PC-9 (cell line): ENCODE data around the gene CCSAP. TPM values are rescaled to one million over a fixed set of nuclear protein-coding genes. Genes with fewer than 3 reads are reported as not detected.

ENCODE experiments used
- BruUV-seq: library from RNA; stranded (reverse); fragments of 400-500 nt; replicated peaks from 2 replicates; lab custom pipeline; 2021; lab: Mats Ljungman, UMichigan
- CTCF ChIA-PET: fragments of 300-600 bp; sonication (Branson Sonifier 250); formaldehyde crosslinking; loops from one replicate; lab custom pipeline; 2022; ENCODE audit warnings: antibody characterized with exemption; lab: Charles Lee
- POLR2A ChIA-PET: fragments of 300-600 bp; sonication (Branson Sonifier 250); formaldehyde crosslinking; loops from one replicate; lab custom pipeline; 2022; ENCODE audit warnings: antibody characterized with exemption; ENCODE audit not compliant: unreplicated experiment; lab: Charles Lee
- DNase-seq, 2 experiments: peaks; one replicate each; pipeline versions ENCODE4 v3.0.0 to v3.0.0-alpha.2; 2015 to 2022; ENCODE audit warnings: mixed read lengths in 1 of 2
- H2AFZ ChIP-seq: fragments of 200-600 bp; sonication (generic); 2 replicates; pipeline ENCODE4 v1.8.1; 2017; ENCODE audit warnings: antibody characterized with exemption
- H3F3A ChIP-seq: fragments of 200-600 bp; sonication (generic); 2 replicates; pipeline ENCODE4 v1.8.1; 2017; ENCODE audit warnings: antibody characterized with exemption, mild to moderate bottlenecking, low read depth; ENCODE audit not compliant: insufficient read depth
- H3K27ac ChIP-seq: fragments of 200-600 bp; sonication (generic); 2 replicates; pipeline ENCODE4 v1.6.1; 2016; ENCODE audit warnings: mixed run types
- H3K27me3 ChIP-seq: fragments of 200-600 bp; sonication (generic); 2 replicates; pipeline ENCODE4 v1.6.1; 2016; ENCODE audit warnings: low read depth, mixed run types; ENCODE audit not compliant: insufficient read depth
- H3K36me3 ChIP-seq: fragments of 200-600 bp; sonication (generic); 2 replicates; pipeline ENCODE4 v1.6.1; 2016; ENCODE audit warnings: low read depth, mixed run types
- H3K4me1 ChIP-seq: fragments of 200-600 bp; sonication (generic); replicated peaks from 2 replicates; pipeline ENCODE4 v1.6.1; 2016; ENCODE audit warnings: mixed run types; ENCODE audit not compliant: insufficient read depth
- H3K4me2 ChIP-seq: fragments of 200-600 bp; sonication (generic); 2 replicates; pipeline ENCODE4 v1.6.1; 2017; ENCODE audit warnings: mixed run types
- H3K4me3 ChIP-seq: fragments of 200-600 bp; sonication (generic); 2 replicates; pipeline ENCODE4 v1.6.1; 2016; ENCODE audit warnings: mixed run types
- H3K79me2 ChIP-seq: fragments of 200-600 bp; sonication (generic); 2 replicates; pipeline ENCODE4 v1.6.1; 2017; ENCODE audit warnings: low read depth, mixed run types
- H3K9me2 ChIP-seq: fragments of 200-600 bp; sonication (generic); 2 replicates; pipeline ENCODE4 v1.8.1; 2017; ENCODE audit warnings: mild to moderate bottlenecking; ENCODE audit not compliant: insufficient read depth
- H3K9me3 ChIP-seq: fragments of 200-600 bp; sonication (generic); 2 replicates; pipeline ENCODE4 v1.8.1; 2016; ENCODE audit warnings: low read depth; ENCODE audit not compliant: insufficient read depth
- H4K20me1 ChIP-seq: fragments of 200-600 bp; sonication (generic); 2 replicates; pipeline ENCODE4 v1.8.1; 2017; ENCODE audit not compliant: insufficient read depth
- EZH2 ChIP-seq: fragments of 200-600 bp; sonication (generic); IDR thresholded peaks from 2 replicates; pipeline ENCODE4 v1.8.0; 2017; ENCODE audit warnings: antibody characterized with exemption, low read depth
- intact Hi-C: fragments of 100-400 bp; cut with micrococcal nuclease; formaldehyde crosslinking; loops from one replicate; pipeline ENCODE4 v1.10.0; 2022; ENCODE audit not compliant: unreplicated experiment
- total RNA-seq: library from RNA; stranded (reverse); gene quantifications from 2 replicates; pipeline ENCODE4 v1.2.3, GENCODE V29; 2021
- TF ChIP-seq, protein P1 (sequence below): fragments of 200-600 bp; sonication (generic); conservative IDR thresholded peaks from 2 replicates; pipeline ENCODE4 v1.6.1; 2017; ENCODE audit warnings: mixed run types, antibody characterized with exemption, mild to moderate bottlenecking, moderate library complexity

CCSAP gene
- total RNA-seq, 1 experiment from 2014 or later: 6.7 TPM

DNA sequence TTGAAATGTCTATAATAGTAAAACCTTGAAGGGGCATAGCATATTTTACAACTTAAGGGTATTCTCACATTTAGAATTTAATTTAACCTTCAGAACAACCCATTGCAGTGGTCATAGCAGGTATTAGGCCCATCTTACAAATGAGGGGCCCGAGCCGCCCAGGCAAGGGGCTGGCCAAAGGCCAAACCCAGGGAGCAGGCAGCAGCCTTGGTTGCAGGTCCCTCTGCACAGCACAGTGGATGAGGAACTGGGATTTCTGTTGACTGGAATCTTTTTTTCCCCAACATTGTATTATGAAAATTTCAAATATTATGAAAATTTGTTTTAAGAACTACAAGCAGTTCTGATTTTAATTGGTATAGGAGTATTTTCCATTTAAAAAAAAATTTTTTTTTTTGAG lies 33.2 kb downstream of the CCSAP start:
- H4K20me1 ChIP-seq: no peaks in the 10 kb centered on the region
- no peak overlapping the region for H2AFZ ChIP-seq
- H3F3A ChIP-seq: no peaks in the 10 kb centered on the region
- H3K9me2 ChIP-seq: no peaks in the 10 kb centered on the region
- CTCF ChIA-PET: no interaction called here
- DNase-seq: no peak
- BruUV-seq: no TSS peak
- no peak for TF ChIP-seq EZH2
- TF ChIP-seq, protein P1, sequence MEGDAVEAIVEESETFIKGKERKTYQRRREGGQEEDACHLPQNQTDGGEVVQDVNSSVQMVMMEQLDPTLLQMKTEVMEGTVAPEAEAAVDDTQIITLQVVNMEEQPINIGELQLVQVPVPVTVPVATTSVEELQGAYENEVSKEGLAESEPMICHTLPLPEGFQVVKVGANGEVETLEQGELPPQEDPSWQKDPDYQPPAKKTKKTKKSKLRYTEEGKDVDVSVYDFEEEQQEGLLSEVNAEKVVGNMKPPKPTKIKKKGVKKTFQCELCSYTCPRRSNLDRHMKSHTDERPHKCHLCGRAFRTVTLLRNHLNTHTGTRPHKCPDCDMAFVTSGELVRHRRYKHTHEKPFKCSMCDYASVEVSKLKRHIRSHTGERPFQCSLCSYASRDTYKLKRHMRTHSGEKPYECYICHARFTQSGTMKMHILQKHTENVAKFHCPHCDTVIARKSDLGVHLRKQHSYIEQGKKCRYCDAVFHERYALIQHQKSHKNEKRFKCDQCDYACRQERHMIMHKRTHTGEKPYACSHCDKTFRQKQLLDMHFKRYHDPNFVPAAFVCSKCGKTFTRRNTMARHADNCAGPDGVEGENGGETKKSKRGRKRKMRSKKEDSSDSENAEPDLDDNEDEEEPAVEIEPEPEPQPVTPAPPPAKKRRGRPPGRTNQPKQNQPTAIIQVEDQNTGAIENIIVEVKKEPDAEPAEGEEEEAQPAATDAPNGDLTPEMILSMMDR: no peak
- H3K27ac ChIP-seq: no peak overlapping the region
- H3K4me3 ChIP-seq: no peak overlapping the region
- no peaks in the 10 kb centered on the region for H3K79me2 ChIP-seq
- no peak overlapping the region for H3K4me2 ChIP-seq
- no peaks in the 10 kb centered on the region for H3K36me3 ChIP-seq
- POLR2A ChIA-PET: no interaction called here
- H3K27me3 ChIP-seq: no peaks in the 10 kb centered on the region
- no peaks in the 10 kb centered on the region for H3K9me3 ChIP-seq
- H3K4me1 ChIP-seq: no peaks in the 10 kb centered on the region
- intact Hi-C loops: no loop called here

GRCh38 chr1:229309074-229309473 lies 33.8 kb downstream of the CCSAP start:
- POLR2A ChIA-PET: no interaction called here
- H3K4me3 ChIP-seq: no peak overlapping the region
- intact Hi-C loops: no loop called here
- no peaks in the 10 kb centered on the region for H3K27me3 ChIP-seq
- no peaks in the 10 kb centered on the region for H3F3A ChIP-seq
- H3K4me2 ChIP-seq: no peak overlapping the region
- H3K4me1 ChIP-seq: no peaks in the 10 kb centered on the region
- no peak overlapping the region for H2AFZ ChIP-seq
- TF ChIP-seq EZH2: no peak
- TF ChIP-seq, protein P1: no peak
- no peaks in the 10 kb centered on the region for H4K20me1 ChIP-seq
- no TSS peak for BruUV-seq
- H3K9me3 ChIP-seq: no peaks in the 10 kb centered on the region
- H3K79me2 ChIP-seq: no peaks in the 10 kb centered on the region
- no peaks in the 10 kb centered on the region for H3K9me2 ChIP-seq
- no peak overlapping the region for H3K27ac ChIP-seq
- no peaks in the 10 kb centered on the region for H3K36me3 ChIP-seq
- CTCF ChIA-PET: no interaction called here
- no peak for DNase-seq

DNA sequence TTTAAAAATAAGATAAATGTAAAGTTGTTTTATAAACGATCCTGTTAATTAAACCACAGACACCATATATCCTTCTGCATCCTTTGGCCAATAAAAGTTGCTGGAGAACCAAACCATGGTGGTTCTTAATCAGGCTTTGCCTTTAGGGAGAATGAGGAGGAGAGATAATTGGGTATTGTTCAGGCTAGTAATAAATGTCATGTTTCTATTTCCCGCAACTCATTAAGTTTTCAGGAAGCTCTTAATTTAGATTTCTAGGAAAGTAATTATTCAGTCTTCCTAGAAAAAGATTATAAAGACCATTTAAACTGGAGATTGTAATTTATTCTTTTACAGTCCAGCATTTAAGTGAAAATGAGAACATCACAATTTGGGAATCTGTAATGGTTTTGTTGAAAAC lies 37.5 kb downstream of the CCSAP start:
- no peak overlapping the region for H3K27ac ChIP-seq
- intact Hi-C loops: no loop called here
- TF ChIP-seq, protein P1: no peak
- no peak for TF ChIP-seq EZH2
- CTCF ChIA-PET: no interaction called here
- no TSS peak for BruUV-seq
- no peaks in the 10 kb centered on the region for H3K4me1 ChIP-seq
- no peaks in the 10 kb centered on the region for H3K36me3 ChIP-seq
- H3K4me2 ChIP-seq: no peak overlapping the region
- no peaks in the 10 kb centered on the region for H3K27me3 ChIP-seq
- no peak overlapping the region for H3K4me3 ChIP-seq
- no peaks in the 10 kb centered on the region for H3F3A ChIP-seq
- no peaks in the 10 kb centered on the region for H4K20me1 ChIP-seq
- DNase-seq: no peak
- no peaks in the 10 kb centered on the region for H3K9me2 ChIP-seq
- POLR2A ChIA-PET: no interaction called here
- H3K9me3 ChIP-seq: no peaks in the 10 kb centered on the region
- H2AFZ ChIP-seq: no peak overlapping the region
- H3K79me2 ChIP-seq: no peaks in the 10 kb centered on the region
